ENCODE data around the gene TRAF5.
"Not testable (repeated sequence)": the region's sequence is repeated elsewhere in the genome, so short reads cannot be mapped to it uniquely, and the experiment has no call there.

Gene TRAF5

GRCh38 chr1:211378844-211379243 lies 52.2 kb downstream of the TRAF5 start:
- peak; percentile 65 for DNase-seq (ENCODE audit: low read depth)

GRCh38 chr1:211379446-211379845 lies 52.8 kb downstream of the TRAF5 start:
- no peak for DNase-seq (ENCODE audit: low read depth)

DNA sequence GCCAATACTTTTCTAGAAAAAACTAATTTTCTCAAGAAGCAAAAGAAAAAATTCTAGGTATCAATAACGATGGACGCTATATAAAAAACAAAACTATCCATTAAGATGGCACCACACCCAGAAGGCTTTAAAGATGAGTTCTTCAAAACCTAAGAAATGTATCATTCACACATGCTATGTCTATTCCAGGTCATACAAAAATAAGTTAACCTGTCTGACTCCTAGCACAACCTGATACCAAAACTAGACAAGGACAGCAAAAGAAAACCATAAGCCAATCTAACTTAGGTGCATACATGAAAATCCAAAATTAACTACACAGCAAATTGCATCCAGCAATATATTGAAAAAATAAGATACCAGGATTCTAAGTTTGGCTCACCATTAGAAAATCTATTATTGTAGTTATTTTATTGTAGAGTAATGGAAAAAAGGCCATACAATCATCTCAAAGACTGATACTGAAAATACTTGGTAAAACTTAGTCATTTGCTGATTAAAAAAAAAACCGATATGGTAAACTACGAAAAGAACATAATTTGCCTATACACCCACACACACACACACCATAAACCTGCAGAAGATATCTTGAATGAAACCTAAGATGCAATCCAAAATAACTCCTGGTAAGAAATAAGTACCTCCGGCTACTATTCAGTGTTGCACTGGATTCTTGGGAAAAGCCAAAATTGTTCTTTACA lies 55.0 kb downstream of the TRAF5 start:
- DNase-seq (ENCODE audit: low read depth): no peak

DNA sequence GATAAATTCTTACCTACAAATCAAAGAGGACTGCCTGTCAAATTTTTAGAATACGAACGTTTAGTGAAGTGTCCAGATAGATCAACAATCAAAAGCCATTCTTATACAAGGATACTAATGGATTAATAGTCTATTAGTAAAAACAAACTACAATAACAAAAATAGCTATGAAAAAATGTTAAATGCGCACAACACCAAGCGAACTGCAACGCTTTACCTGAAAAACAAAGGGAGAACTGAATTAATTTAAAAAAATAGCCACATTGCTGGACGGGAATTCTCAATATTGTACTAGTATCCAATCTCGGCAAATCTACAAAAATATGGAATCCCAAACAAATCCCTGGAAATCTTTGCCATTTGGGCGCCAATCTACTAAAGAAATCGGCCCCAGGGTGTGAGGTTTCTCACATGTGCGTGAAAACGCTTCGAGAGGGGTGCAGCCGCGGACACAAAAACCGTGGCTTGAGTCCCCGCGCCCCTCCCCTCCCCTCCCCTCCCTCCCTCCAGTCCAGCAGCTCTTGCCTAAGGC lies 55.6 kb downstream of the TRAF5 start:
- DNase-seq (ENCODE audit: low read depth): no peak

DNA sequence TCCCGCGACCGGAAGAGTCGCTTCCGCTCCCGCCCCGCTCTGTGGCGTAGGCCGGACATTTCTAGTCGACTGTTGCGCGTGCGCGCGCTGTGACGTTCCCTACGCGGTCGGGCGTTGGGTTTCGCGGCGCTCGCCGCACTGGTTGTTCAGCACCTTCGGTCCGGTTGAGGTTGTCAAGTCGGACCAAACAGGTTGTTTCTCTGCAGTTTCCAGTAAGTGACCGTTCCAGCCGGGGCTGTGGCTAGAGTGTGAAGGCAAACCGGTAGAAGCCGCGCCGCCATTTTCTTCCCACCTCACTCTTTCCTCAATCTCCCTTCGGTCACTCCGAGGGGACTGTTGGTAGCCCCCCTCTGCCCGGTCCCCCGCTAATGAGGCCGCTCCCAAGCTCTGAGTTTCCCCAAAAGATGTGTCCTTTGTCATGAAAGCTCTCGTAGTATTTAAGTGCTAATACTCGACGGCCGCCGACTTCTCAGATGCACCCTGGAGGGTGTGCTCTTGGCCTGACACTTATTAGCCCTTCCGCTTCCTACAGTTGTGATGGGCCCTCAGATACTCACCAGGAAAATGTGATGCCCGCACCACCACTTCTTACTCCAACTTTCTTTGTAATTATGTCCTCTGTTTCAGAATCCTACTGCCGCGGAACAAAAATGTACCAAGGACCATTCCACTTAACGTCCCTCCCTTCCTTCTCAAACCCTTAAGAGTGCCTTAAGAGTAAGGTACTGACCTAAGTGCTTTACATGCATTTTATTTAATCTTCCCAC lies 56.3 kb downstream of the TRAF5 start:
- DNase-seq (ENCODE audit: low read depth): peak; percentile 89

GRCh38 chr1:211384524-211384923 lies 57.9 kb downstream of the TRAF5 start:
- no peak for DNase-seq (ENCODE audit: low read depth)

GRCh38 chr1:211386921-211387320 lies 60.3 kb downstream of the TRAF5 start:
- no peak for DNase-seq (ENCODE audit: low read depth)

- not testable (repeated sequence) for DNase-seq (ENCODE audit: low read depth)
Measured at GRCh38 chr1:211390829-211391228, 64.2 kb downstream of the TRAF5 start.

DNA sequence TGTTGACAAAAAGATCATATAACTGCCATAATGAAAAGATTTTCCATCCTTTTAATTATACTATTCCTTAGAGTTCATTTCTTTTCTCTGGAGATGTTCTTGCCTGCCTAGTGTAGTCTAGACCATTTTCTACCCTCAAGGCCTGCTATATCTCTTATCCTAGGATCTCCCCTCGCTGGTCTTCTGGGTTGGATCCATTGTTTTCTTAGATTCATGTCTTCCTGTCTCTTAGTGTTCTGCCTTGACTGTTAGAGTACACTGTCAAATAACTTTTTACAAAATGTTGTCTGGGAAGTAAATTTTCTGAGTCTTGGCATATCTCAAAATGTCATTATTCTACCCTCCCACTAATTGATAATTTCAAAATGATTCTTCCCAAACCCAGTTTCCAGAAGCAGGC lies 66.6 kb downstream of the TRAF5 start:
- no peak for DNase-seq (ENCODE audit: low read depth)

GRCh38 chr1:211398266-211398930 lies 71.8 kb downstream of the TRAF5 start:
- not testable (repeated sequence) for DNase-seq (ENCODE audit: low read depth)

GRCh38 chr1:211399851-211400393 lies 73.3 kb downstream of the TRAF5 start:
- DNase-seq (ENCODE audit: low read depth): not testable (repeated sequence)

- DNase-seq (ENCODE audit: low read depth): not testable (repeated sequence)
Measured at GRCh38 chr1:211401751-211402150, 75.1 kb downstream of the TRAF5 start.

- DNase-seq (ENCODE audit: low read depth): not testable (repeated sequence)
Measured at GRCh38 chr1:211406086-211406485, 79.5 kb downstream of the TRAF5 start.

- not testable (repeated sequence) for DNase-seq (ENCODE audit: low read depth)
Measured at GRCh38 chr1:211407749-211408148, 81.1 kb downstream of the TRAF5 start.

- DNase-seq (ENCODE audit: low read depth): no peak
Measured at GRCh38 chr1:211411639-211412038, 85.0 kb downstream of the TRAF5 start.

DNA sequence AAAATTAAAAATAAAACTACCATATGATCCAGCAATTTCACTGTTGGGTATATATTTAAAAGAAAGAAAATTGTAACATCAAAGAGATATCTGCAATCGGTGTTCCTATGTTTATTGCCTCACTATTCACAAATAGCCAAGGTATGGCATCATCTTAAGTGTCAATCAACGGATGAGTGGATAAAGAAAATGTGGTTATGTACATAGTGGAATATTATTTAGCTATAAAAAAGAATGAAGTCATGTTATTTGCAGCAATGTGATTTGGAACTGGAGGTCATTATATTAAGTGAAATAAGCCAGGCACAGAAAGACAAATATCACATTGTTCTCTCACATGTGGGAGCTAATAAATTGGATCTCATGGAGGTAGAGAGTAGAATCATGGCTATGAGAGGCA lies 89.1 kb downstream of the TRAF5 start:
- DNase-seq (ENCODE audit: low read depth): no peak

- DNase-seq (ENCODE audit: low read depth): not testable (repeated sequence)
Measured at GRCh38 chr1:211416246-211416627, 89.6 kb downstream of the TRAF5 start.

GRCh38 chr1:211416628-211417323 lies 90.1 kb downstream of the TRAF5 start:
- DNase-seq (ENCODE audit: low read depth): peak; percentile 56

GRCh38 chr1:211420389-211420788 lies 93.8 kb downstream of the TRAF5 start:
- no peak for DNase-seq (ENCODE audit: low read depth)

GRCh38 chr1:211420845-211421454 lies 94.3 kb downstream of the TRAF5 start:
- DNase-seq (ENCODE audit: low read depth): peak; percentile 18

- DNase-seq (ENCODE audit: low read depth): no peak
Measured at GRCh38 chr1:211424018-211424417, 97.4 kb downstream of the TRAF5 start.
